Transverse colon (tissue), 4 donors: ENCODE results near the gene SSBP2. TPM values are rescaled to one million over a fixed set of nuclear protein-coding genes. Genes with fewer than 3 reads are reported as not detected.
A peak's percentile ranks its signal among the peaks of the same experiment; 100 is the strongest.

Source experiments
- DNase-seq: peaks from one replicate; pipeline ENCODE4 v3.0.0-alpha.2; 2019
- H3K27ac ChIP-seq, 4 donors: fragments of 200-600 bp; sonication (generic); 2 replicates each; pipeline ENCODE4 v1.5.1; 2016 to 2018; ENCODE audit warnings: inconsistent platforms in 4 of 4
- H3K27me3 ChIP-seq: fragments of 200-600 bp; sonication (generic); 2 replicates; pipeline ENCODE4 v1.5.1; 2017; ENCODE audit warnings: inconsistent platforms
- H3K36me3 ChIP-seq, 4 donors: fragments of 200-600 bp; sonication (generic); 2 replicates each; pipeline ENCODE4 v1.5.1; 2017 to 2019; ENCODE audit warnings: inconsistent platforms in 4 of 4
- H3K4me1 ChIP-seq, 4 donors: fragments of 200-600 bp; sonication (generic); 2 replicates each; pipeline ENCODE4 v1.5.1; 2017 to 2020; ENCODE audit warnings: inconsistent platforms in 4 of 4
- H3K4me3 ChIP-seq, 4 donors: fragments of 200-600 bp; sonication (generic); 1 replicate in 1 of 4; 2 replicates in 3 of 4; pipeline versions ENCODE4 v1.5.1 to v1.6.1; 2017 to 2019; ENCODE audit warnings: inconsistent platforms in 4 of 4
- H3K9me3 ChIP-seq, 2 donors: fragments of 200-600 bp; sonication (generic); 2 replicates each; pipeline ENCODE4 v1.5.1; 2017 to 2019; ENCODE audit warnings: inconsistent platforms in 2 of 2
- EP300 ChIP-seq: sonication (generic); formaldehyde crosslinking; IDR thresholded peaks from one replicate; pipeline ENCODE4 v1.6.1; 2017; ENCODE audit warnings: antibody characterized with exemption, low read depth
- POLR2A ChIP-seq: fragments of 450-650 bp; IDR thresholded peaks from one replicate; pipeline ENCODE4 v1.6.1; 2016; ENCODE audit warnings: antibody characterized with exemption, mild to moderate bottlenecking, moderate library complexity
- POLR2AphosphoS5 ChIP-seq, 3 donors: sonication (generic); formaldehyde crosslinking; IDR thresholded peaks; one replicate each; pipeline ENCODE4 v1.6.1; 2016; ENCODE audit warnings: antibody characterized with exemption in 3 of 3
- WGBS, 2 donors: methylation state at CpG; one replicate each; pipeline ENCODE4 v1.1.5; 2018; ENCODE audit warnings: low coverage in 1 of 2; 5-methylcytosine and 5-hydroxymethylcytosine counted together
- in situ Hi-C, 4 donors: fragments of 200-750 bp; cut with MboI; loops; one replicate each; pipeline versions ENCODE4 v1.15.0 to v1.15.1; 2017; ENCODE audit warnings: low sequenced_read_pairs in 3 of 4, low pct_ligation_motif_present in 1 of 4, low pct_unique_long_range_greater_than_20kb in 1 of 4
- intact Hi-C: fragments of 100-400 bp; cut with DNase I; formaldehyde crosslinking; loops from one replicate; pipeline ENCODE4 v1.15.1; 2023; ENCODE audit warnings: low total_unique reads
- total RNA-seq, 4 donors: library from RNA; depleted of rRNA; stranded (reverse); fragments of >200 nt; gene quantifications; one replicate each; pipeline ENCODE4 v1.1.0, GENCODE V29; 2016
- TF ChIP-seq, protein P1 (sequence below), 5 experiments: fragments of 200-600 bp in 3 of 5; fragments of 450-650 bp in 2 of 5; sonication (generic) in 3 of 5; IDR thresholded peaks; 1 replicate in 2 of 5; 2 replicates in 3 of 5; pipeline ENCODE4 v1.5.1; 2016 to 2017; ENCODE audit warnings: antibody characterized with exemption in 5 of 5, inconsistent platforms in 3 of 5, mild to moderate bottlenecking in 2 of 5, moderate library complexity in 1 of 5

The SSBP2 gene
- total RNA-seq, 4 donors from 2014 or later = 22.8 to 50.4 (median 34.4) TPM

DNA sequence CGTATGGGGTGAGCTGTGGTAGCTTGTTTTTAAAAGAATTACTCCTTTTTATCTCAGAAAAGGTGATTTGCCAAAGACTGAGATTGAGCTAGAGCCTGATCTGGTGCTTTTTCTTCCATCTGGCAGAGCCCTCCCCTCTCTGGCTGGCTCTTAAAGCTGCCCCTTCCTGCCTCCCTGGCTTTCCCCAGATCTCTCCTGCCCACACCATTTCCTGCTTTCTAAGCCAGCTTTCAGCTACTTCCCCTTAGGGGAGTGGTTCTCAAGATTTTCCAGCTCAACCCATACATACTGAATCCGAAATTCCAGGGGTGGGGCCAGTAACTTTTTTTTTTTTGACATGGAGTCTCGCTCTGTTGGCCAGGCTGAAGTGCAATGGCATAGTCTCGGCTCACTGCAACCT lies 352.2 kb downstream of the SSBP2 start:
- WGBS, 2 donors = 71 to 73% methylated on average over 1 to 4 of the region's 4 CpGs
- peaks cover 28% of the 10 kb centered on the region for H3K27me3 ChIP-seq

GRCh38 chr5:81397176-81397575 lies 353.7 kb downstream of the SSBP2 start:
- no peak overlapping the region for H3K27ac ChIP-seq
- H3K4me1 ChIP-seq = peaks cover 0 to 14% (median 13%) of the 10 kb centered on the region in 4 donors
- no peak for DNase-seq
- in situ Hi-C loops = no loop called here
- intact Hi-C loops = no loop called here
- H3K4me3 ChIP-seq = no peak overlapping the region
- TF ChIP-seq POLR2A (no peak), POLR2AphosphoS5 (IDR thresholded peaks at IDR 0.05) (no peak), EP300 (no peak)
- TF ChIP-seq, protein P1, sequence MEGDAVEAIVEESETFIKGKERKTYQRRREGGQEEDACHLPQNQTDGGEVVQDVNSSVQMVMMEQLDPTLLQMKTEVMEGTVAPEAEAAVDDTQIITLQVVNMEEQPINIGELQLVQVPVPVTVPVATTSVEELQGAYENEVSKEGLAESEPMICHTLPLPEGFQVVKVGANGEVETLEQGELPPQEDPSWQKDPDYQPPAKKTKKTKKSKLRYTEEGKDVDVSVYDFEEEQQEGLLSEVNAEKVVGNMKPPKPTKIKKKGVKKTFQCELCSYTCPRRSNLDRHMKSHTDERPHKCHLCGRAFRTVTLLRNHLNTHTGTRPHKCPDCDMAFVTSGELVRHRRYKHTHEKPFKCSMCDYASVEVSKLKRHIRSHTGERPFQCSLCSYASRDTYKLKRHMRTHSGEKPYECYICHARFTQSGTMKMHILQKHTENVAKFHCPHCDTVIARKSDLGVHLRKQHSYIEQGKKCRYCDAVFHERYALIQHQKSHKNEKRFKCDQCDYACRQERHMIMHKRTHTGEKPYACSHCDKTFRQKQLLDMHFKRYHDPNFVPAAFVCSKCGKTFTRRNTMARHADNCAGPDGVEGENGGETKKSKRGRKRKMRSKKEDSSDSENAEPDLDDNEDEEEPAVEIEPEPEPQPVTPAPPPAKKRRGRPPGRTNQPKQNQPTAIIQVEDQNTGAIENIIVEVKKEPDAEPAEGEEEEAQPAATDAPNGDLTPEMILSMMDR (IDR thresholded peaks at IDR 0.05) = no peak
- H3K9me3 ChIP-seq = no peaks in the 10 kb centered on the region
- H3K27me3 ChIP-seq = peaks cover 43% of the 10 kb centered on the region
- 18% methylated on average over 3 of the region's 3 CpGs; no CpG with 5 or more reads in 1 of the 2 donors for WGBS, 2 donors
- H3K36me3 ChIP-seq = no peaks in the 10 kb centered on the region

More for the DNA sequence above, 352.2 kb downstream of the SSBP2 start:
- TF ChIP-seq POLR2AphosphoS5 (IDR thresholded peaks at IDR 0.05) = no peak
- TF ChIP-seq POLR2A = no peak
- TF ChIP-seq, protein P1 (IDR thresholded peaks at IDR 0.05) = no peak
- no peak for TF ChIP-seq EP300
- in situ Hi-C loops (no loop called here), intact Hi-C loops (no loop called here)
- DNase-seq = no peak
- Histone ChIP-seq H3K4me1 (peaks cover 0 to 8% (median 8%) of the 10 kb centered on the region in 4 donors), H3K9me3 (no peaks in the 10 kb centered on the region), H3K27ac (no peak overlapping the region), H3K36me3 (no peaks in the 10 kb centered on the region), H3K4me3 (no peak overlapping the region)

- no peak for TF ChIP-seq POLR2AphosphoS5 (IDR thresholded peaks at IDR 0.05)
- in situ Hi-C loops = no loop called here
- peaks cover 62% of the 10 kb centered on the region for H3K27me3 ChIP-seq
Measured at GRCh38 chr5:81395262-81395661, 355.6 kb downstream of the SSBP2 start.

DNA sequence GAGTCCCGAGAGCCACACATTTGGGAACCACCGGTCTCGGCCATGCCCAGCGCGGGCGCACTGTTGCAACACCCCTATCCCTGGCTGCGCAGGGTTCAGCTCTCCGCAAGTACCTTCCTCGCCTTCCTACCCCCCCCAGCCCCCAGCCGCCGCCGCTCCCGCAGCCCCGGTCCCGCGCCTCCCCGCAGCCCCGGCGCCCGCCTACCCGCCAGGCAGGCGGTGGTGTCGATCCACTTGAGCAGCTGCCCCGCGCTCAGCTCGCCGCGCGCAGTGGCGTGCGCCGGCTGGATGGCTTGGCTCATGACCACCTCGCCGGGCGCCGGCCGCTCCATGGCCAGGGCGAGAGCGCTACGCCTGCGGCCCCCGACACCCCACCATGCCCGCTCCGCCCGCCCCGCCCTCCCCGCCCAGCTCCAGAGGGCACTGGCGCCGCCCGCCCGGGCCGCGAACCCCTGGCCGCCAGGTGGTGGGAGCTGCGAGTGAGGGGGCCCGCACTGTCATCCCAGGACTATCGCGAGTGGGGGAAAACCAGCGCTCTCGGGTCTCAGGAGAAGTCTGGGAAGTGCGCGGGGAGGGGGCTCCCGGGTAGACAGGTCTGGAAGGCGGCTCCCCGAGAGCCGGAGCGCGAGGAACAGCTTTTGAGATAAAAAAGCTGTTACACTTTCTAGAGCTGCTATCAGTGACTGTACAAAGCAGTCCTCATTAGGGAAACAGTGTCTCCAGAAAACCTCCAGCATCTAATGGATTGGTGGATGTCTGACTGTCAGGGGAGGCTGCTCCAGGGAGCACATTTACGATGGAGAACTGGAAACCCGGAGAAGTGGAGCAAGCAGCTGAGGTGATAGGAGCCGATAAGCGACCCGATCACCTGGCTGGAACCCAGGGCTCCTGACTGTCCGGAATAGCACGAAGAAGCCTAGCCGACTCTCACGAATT lies 356.8 kb downstream of the SSBP2 start, which contains the start of gene ACOT12:
TSS of gene ACOT12 (minus strand) at position 352 of the 936 bp plus-strand sequence. CDS start at position 332, 20 bp downstream.
- WGBS, 2 donors = 16 to 20% methylated on average over 13 to 44 of the region's 77 CpGs
- Histone ChIP-seq H3K4me3 (peak within 1 kb of the TSS in 3 of 4 donors; percentile 27 to 44 (median 41)), H3K27me3 (peaks cover 67% of the 10 kb centered on the region), H3K9me3 (no peaks in the 10 kb centered on the region), H3K36me3 (no peaks in the 10 kb centered on the region), H3K27ac (no peak within 1 kb of the TSS), H3K4me1 (peaks cover 0 to 14% (median 13%) of the 10 kb centered on the region in 4 donors)
- intact Hi-C loops = no loop called here
- in situ Hi-C loops = no loop called here
- no peak for DNase-seq
- no peak for TF ChIP-seq POLR2A
- TF ChIP-seq POLR2AphosphoS5 (IDR thresholded peaks at IDR 0.05) = no peak
- TF ChIP-seq, protein P1 (IDR thresholded peaks at IDR 0.05) = no peak
- no peak for TF ChIP-seq EP300

More at GRCh38 chr5:81395262-81395661, 355.6 kb downstream of the SSBP2 start:
- no peaks in the 10 kb centered on the region for H3K9me3 ChIP-seq
- DNase-seq = no peak
- no peak overlapping the region for H3K4me3 ChIP-seq
- intact Hi-C loops = no loop called here
- H3K4me1 ChIP-seq = peaks cover 0 to 14% (median 13%) of the 10 kb centered on the region in 4 donors
- H3K36me3 ChIP-seq = no peaks in the 10 kb centered on the region
- 40 to 73% methylated on average over 1 to 3 of the region's 3 CpGs for WGBS, 2 donors
- no peak overlapping the region for H3K27ac ChIP-seq
